AML-193 (cell line): ENCODE results near the gene FRYL.
A peak's percentile ranks its signal among the peaks of the same experiment; 100 is the strongest.
"Not testable (repeated sequence)": the region's sequence is repeated elsewhere in the genome, so short reads cannot be mapped to it uniquely, and the experiment has no call there.

ENCODE experiments used
- DNase-seq, 2 experiments: peaks; one replicate each; lab custom pipeline; 2025; lab: John Stamatoyannopoulos, UW

Gene FRYL

DNA sequence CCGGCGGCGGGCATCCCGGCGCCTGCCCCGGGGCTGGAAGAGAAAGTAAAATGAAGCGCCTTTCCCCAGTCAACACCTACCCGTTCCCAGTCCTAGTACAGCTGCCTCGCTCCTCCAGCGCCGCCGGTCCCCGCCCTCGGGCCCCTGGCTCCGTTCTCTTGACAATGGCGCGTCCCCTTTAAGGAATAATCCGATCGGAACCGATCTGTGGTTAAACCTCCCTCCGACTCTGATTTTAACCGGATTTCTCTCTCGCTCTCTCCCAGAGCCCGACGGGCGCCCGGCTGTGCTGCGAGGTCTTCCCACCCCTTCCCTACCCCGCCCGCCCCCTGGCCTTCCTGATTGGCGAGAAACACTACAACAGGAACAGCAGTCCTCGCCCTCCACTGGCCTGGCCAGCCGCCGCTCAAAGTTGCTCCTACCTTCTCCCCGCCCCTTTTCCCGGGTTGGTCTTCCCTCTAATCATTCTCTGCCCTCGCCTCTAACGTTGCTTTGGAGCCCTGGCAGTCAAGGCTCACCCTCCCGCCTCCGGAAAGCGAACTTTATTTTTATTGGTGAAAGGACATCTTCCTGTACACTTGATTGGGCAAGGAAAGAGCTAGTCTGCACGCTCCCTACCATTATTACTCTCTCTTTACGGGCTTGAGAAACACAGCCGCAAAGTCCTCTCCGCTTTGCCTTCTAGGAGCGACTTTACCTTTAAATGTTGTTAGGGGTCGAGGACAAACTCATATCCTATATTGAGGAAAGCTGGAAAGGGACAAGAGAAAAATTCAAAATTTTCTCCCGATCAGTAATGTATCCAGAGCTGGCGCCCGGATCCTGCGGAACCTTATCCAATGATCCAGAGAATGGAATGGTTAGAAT, at the start of gene FRYL:
TSS of gene FRYL (minus strand) at position 282 of the 867 bp plus-strand sequence. CDS start 145,869 bp downstream, outside the sequence.
- peak; percentile 99 for DNase-seq

DNA sequence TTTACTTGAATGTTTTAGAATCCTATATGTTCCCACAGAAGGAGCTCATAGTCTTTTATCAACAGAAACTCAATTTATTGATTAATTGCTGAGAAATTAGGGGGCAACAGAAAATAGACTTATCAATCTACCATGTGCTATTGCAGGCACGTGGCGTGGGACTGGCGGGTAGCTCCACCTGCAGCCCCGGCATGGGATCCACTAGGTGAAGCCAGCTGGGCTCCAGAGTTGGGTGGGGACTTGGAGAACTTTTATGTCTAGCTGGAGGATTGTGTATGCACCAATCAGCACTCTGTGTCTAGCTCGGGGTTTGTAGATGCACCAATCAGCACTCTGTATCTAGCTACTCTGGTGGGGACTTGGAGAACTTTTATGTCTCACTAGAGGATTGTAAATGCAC, 47.5 kb upstream of the FRYL start:
- no peak for DNase-seq

GRCh38 chr4:48821431-48821830, 41.4 kb upstream of the FRYL start:
- DNase-seq: not testable (repeated sequence)

GRCh38 chr4:48816971-48817370, 36.9 kb upstream of the FRYL start:
- DNase-seq: no peak

- not testable (repeated sequence) for DNase-seq
Measured at GRCh38 chr4:48816297-48816696, 36.2 kb upstream of the FRYL start.

- DNase-seq: no peak
Measured at GRCh38 chr4:48815483-48815882, 35.4 kb upstream of the FRYL start.

- no peak for DNase-seq
Measured at GRCh38 chr4:48813964-48814363, 33.9 kb upstream of the FRYL start.

- DNase-seq: no peak
Measured at GRCh38 chr4:48812866-48813265, 32.8 kb upstream of the FRYL start.

DNA sequence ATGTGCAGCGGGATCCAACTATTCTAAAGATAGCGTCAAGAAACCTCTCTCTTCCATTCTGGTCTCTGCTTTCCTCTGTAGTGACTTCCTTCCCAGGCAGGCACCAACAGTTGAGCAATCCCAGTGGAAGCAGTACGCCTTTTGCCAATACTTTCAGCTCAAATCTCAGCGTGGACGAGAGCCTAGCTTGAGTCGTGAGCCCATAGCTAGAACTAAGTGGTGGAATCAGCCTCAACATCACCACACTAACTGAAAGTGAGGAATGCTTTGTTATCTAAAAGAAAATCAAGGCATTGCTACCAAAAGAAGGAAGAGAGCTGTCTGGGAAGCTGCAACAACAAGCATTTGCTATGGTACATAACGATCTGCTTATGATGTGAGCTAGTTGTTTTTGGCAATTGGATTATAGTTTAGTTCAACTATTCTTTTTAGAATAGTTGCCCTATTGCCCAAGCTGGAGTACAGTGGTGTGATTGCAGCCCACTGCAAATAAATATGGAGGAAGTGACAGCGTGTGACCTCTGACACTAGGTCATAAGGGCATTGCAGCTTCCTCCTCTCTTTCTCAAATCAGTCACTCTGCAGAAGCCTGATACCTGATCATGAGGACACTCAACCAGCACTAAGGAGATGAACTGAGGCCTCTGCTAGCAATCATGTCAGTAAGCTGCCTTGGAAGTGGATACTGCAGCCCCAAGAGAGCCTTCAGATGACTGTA, 24.7 kb upstream of the FRYL start:
- no peak for DNase-seq

DNA sequence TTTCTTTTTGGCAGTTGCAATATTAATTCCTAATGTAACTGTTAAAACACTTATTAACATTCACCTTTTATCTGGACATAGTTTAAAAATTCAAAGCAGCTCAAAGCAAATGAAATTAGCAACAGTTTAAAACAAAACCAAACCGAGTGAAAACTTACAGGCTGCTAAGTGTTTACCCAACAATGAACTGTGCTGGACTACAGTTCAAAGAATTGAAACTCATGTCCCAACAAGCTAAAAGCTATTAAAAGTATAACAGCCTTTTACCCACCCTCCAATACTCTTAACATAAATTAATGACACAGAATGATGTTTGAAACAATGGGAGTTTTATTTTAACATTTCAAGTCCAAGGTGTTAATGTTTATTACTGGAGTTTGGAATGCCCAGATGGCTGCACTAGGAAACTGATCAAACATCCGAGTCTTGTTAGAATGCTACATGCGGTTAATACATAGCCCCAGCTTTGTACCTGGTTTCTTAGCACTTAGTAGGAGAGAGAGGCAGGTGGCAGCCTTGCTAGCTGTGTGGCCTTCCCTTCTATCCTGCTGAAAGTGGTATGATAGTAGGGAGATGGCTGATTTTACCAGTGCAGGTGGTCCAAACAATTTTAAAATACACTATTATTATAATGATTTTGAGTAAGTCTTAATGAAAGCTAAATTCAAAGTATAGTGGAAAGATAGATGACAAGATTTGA, 21.1 kb upstream of the FRYL start:
- DNase-seq: no peak

- not testable (repeated sequence) for DNase-seq
Measured at GRCh38 chr4:48800155-48800554, 20.1 kb upstream of the FRYL start.

- no peak for DNase-seq
Measured at GRCh38 chr4:48799157-48799556, 19.1 kb upstream of the FRYL start.

DNA sequence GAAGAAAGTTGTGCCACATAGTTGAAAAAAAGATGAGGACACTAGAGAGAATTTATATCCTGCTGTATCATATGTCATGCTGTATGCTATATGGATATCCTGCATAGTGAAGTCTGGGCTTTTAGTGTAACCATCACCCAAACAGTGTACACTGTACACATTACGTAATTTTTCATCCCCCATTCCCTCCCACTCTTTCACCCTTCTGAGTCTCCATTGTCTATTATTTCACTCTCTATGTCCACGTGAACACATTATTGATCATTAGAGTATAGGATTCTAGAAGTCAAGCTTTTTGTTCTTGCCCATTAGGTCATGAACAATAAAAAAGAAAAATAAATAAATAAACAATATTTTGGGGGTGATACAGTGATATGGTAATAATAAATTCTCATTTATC, 18.0 kb upstream of the FRYL start:
- no peak for DNase-seq

DNA sequence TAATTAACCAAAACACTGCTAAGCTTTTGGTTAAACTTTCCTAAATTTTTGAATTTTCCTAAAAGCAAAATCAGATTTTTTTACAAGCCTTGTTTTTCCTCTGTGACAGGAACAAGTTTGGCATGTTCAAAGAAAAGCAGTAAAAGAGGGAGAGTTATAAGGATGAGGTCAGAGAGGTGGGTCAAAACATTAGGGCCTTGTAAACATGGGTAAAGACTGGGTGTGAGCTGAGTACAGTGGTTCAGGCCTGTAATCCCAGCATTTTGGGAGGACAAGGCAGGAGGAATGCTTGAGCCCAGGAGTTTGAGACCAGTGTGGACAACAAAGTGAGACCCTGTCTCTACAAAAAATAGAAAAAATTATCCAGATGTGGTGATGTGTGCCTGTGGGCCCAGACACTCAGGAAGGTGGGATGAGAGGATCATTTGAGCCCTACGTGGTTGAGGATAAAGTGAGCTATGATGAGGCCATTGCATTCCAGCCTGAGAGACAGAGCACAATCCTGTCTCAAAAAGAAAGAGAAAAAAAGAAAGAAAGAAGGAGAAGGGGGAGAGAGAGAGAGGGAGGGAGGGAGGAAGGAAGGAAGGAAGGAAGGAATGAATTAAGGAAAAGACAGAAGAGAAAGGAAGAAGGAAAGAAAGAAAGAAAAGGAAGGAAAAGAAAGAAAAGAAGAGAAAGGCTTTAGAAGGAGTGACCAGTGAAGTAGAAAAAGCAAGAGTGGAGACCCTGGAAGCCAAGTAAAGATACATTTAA, 17.0 kb upstream of the FRYL start:
- DNase-seq: no peak

DNA sequence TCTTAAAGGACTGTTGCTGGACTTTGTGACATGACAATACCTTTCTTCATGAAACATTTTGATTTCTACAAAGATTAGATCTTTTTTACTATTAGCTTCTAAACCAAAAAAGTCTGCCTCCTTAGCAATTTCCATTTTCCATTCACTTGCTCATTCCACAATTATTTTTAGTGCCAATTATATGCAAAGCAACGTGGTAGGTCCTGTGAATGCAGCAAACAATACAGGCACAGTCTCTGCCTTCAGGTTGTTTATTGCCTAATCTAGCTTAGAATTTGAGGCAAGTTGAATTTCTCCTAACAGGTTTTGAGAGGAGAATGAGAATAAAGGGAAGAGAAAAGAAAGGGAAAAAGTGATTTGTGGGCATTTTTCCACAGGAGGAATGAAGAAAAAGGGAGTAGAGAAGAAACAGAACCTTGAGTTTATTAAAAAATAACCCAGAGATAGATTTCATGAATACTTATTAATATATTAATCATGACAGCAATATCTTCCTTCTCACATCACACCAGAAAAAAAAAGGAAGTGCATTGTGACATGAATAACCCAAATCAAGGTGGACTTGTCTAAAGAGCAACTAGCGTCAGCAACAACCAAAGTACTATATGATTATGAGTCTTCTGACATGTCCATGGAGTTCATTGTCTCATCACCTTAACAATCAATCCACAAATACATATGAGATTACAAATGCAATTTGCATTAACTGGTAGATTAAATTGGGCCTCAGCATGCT, 16.3 kb upstream of the FRYL start:
- DNase-seq: no peak

DNA sequence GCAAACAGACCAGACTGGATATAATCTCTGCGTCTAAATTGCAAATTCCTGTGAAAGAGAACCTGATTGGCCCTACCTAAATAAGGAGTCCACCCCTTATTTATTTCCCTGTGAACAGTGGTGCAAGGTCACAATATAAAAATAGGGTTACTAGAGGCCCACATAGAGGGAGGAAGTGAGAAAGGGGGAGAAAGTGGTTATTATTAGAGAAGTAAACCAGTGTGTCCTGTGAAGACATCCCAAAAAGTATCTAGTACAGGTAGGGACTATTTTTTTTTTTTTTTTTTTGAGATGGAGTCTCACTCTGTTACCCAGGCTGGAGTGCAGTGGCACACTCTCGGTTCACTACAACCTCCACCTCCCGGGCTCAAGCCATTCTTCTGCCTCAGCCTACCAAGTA, 15.0 kb upstream of the FRYL start:
- DNase-seq: no peak

GRCh38 chr4:48792348-48793006, 12.4 kb upstream of the FRYL start:
- no peak for DNase-seq

DNA sequence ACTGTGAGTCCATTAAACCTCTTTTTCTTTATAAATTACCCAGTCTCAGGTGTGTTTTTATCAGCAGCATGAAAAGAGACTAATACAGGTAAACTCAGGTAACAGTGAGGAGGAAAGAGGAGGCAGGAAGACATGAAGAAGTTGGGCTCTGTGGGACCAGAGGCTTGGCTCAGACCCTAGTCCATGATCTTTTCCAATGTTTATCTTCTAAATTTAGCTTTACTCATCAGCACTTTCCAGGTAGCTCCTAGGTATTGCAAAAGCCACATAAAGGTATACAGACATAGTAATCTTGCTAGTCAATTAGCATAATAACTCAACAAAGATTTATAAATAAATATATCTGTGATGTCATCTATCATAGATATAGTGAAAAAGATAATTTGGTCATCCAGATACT, 11.2 kb upstream of the FRYL start:
- DNase-seq: no peak

- DNase-seq: no peak
Measured at GRCh38 chr4:48790561-48790960, 10.5 kb upstream of the FRYL start.

- no peak for DNase-seq
Measured at GRCh38 chr4:48787056-48787455, 7.0 kb upstream of the FRYL start.

DNA sequence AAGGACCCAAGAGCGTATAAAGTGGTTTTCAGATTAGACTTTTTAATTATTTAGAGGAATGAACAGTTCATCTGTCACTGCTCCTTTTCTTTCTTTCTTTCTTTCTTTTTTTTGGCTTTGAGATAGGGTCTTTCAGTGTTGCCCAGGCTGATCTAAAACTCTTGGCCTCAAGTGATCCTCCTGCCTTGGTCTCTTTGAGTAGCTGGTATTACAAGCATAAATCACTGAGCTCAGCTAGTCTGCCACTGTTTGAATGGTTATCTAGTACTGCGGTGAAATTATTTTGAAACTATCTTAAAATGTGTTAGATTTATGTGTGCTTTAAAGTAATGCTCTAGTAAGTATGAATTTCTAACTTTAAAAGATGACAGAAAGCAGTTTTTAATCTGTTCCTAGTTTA, 6.5 kb upstream of the FRYL start:
- no peak for DNase-seq
